PC-9 (cell line): Measurements from ENCODE around the gene PAQR6. TPM values are rescaled to one million over a fixed set of nuclear protein-coding genes. Genes with fewer than 3 reads are reported as not detected.

Source experiments
- BruUV-seq: library from RNA; stranded (reverse); fragments of 400-500 nt; replicated peaks from 2 replicates; lab custom pipeline; 2021; lab: Mats Ljungman, UMichigan
- CTCF ChIA-PET: fragments of 300-600 bp; sonication (Branson Sonifier 250); formaldehyde crosslinking; loops from one replicate; lab custom pipeline; 2022; ENCODE audit warnings: antibody characterized with exemption; lab: Charles Lee
- POLR2A ChIA-PET: fragments of 300-600 bp; sonication (Branson Sonifier 250); formaldehyde crosslinking; loops from one replicate; lab custom pipeline; 2022; ENCODE audit warnings: antibody characterized with exemption; ENCODE audit not compliant: unreplicated experiment; lab: Charles Lee
- DNase-seq, 2 experiments: peaks; one replicate each; pipeline versions ENCODE4 v3.0.0 to v3.0.0-alpha.2; 2015 to 2022; ENCODE audit warnings: mixed read lengths in 1 of 2
- H2AFZ ChIP-seq: fragments of 200-600 bp; sonication (generic); 2 replicates; pipeline ENCODE4 v1.8.1; 2017; ENCODE audit warnings: antibody characterized with exemption
- H3F3A ChIP-seq: fragments of 200-600 bp; sonication (generic); 2 replicates; pipeline ENCODE4 v1.8.1; 2017; ENCODE audit warnings: antibody characterized with exemption, mild to moderate bottlenecking, low read depth; ENCODE audit not compliant: insufficient read depth
- H3K27ac ChIP-seq: fragments of 200-600 bp; sonication (generic); 2 replicates; pipeline ENCODE4 v1.6.1; 2016; ENCODE audit warnings: mixed run types
- H3K27me3 ChIP-seq: fragments of 200-600 bp; sonication (generic); 2 replicates; pipeline ENCODE4 v1.6.1; 2016; ENCODE audit warnings: low read depth, mixed run types; ENCODE audit not compliant: insufficient read depth
- H3K36me3 ChIP-seq: fragments of 200-600 bp; sonication (generic); 2 replicates; pipeline ENCODE4 v1.6.1; 2016; ENCODE audit warnings: low read depth, mixed run types
- H3K4me1 ChIP-seq: fragments of 200-600 bp; sonication (generic); replicated peaks from 2 replicates; pipeline ENCODE4 v1.6.1; 2016; ENCODE audit warnings: mixed run types; ENCODE audit not compliant: insufficient read depth
- H3K4me2 ChIP-seq: fragments of 200-600 bp; sonication (generic); 2 replicates; pipeline ENCODE4 v1.6.1; 2017; ENCODE audit warnings: mixed run types
- H3K4me3 ChIP-seq: fragments of 200-600 bp; sonication (generic); 2 replicates; pipeline ENCODE4 v1.6.1; 2016; ENCODE audit warnings: mixed run types
- H3K79me2 ChIP-seq: fragments of 200-600 bp; sonication (generic); 2 replicates; pipeline ENCODE4 v1.6.1; 2017; ENCODE audit warnings: low read depth, mixed run types
- H3K9me2 ChIP-seq: fragments of 200-600 bp; sonication (generic); 2 replicates; pipeline ENCODE4 v1.8.1; 2017; ENCODE audit warnings: mild to moderate bottlenecking; ENCODE audit not compliant: insufficient read depth
- H3K9me3 ChIP-seq: fragments of 200-600 bp; sonication (generic); 2 replicates; pipeline ENCODE4 v1.8.1; 2016; ENCODE audit warnings: low read depth; ENCODE audit not compliant: insufficient read depth
- H4K20me1 ChIP-seq: fragments of 200-600 bp; sonication (generic); 2 replicates; pipeline ENCODE4 v1.8.1; 2017; ENCODE audit not compliant: insufficient read depth
- EZH2 ChIP-seq: fragments of 200-600 bp; sonication (generic); IDR thresholded peaks from 2 replicates; pipeline ENCODE4 v1.8.0; 2017; ENCODE audit warnings: antibody characterized with exemption, low read depth
- intact Hi-C: fragments of 100-400 bp; cut with micrococcal nuclease; formaldehyde crosslinking; loops from one replicate; pipeline ENCODE4 v1.10.0; 2022; ENCODE audit not compliant: unreplicated experiment
- total RNA-seq: library from RNA; stranded (reverse); gene quantifications from 2 replicates; pipeline ENCODE4 v1.2.3, GENCODE V29; 2021
- TF ChIP-seq, protein P1 (sequence below): fragments of 200-600 bp; sonication (generic); conservative IDR thresholded peaks from 2 replicates; pipeline ENCODE4 v1.6.1; 2017; ENCODE audit warnings: mixed run types, antibody characterized with exemption, mild to moderate bottlenecking, moderate library complexity

Gene PAQR6
- total RNA-seq, 1 experiment from 2014 or later: 12.3 TPM

DNA sequence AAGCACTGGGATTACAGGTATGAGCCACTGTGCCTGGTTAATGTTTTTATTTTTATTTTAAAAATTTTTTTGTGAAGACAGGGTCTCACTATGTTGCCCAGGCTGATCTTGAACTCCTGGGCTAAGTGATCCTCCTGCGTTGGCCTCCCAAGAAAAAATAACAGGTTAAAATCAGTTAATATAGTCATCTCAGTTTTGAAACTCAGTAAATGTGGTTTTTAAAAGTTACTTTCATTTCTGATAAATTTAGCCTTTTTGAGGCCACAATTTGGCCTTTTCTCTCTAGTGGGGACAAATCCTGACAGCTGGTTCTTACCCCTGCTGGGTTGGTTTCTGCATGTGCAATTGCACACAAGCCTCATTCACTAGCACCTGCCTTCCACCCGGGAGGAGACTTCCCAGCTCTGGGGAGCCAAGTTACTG is 21.7 kb downstream of the PAQR6 start:
- H3K9me3 ChIP-seq: no peaks in the 10 kb centered on the region
- H3K36me3 ChIP-seq: 0 out of 2 replicates have a peak, but pooled peaks cover 8% of the 10 kb centered on the region
- H3K9me2 ChIP-seq: no peaks in the 10 kb centered on the region
- intact Hi-C loops: loop anchor here (5.0 kb wide), 2 partner anchors 221 to 224 kb away; no protein-coding TSS in a partner anchor
- BruUV-seq: no TSS peak
- CTCF ChIA-PET: interaction anchor here (1.1 to 1.8 kb wide), 2 partner anchors 73 to 80 kb away, joined by 4 to 32 read pairs; partner anchors contain the start of gene SEMA4A
- H3K27ac ChIP-seq: no peak overlapping the region
- H4K20me1 ChIP-seq: no peaks in the 10 kb centered on the region; the same call in 1 of the 2 replicates
- no peak for DNase-seq
- TF ChIP-seq, protein P1, sequence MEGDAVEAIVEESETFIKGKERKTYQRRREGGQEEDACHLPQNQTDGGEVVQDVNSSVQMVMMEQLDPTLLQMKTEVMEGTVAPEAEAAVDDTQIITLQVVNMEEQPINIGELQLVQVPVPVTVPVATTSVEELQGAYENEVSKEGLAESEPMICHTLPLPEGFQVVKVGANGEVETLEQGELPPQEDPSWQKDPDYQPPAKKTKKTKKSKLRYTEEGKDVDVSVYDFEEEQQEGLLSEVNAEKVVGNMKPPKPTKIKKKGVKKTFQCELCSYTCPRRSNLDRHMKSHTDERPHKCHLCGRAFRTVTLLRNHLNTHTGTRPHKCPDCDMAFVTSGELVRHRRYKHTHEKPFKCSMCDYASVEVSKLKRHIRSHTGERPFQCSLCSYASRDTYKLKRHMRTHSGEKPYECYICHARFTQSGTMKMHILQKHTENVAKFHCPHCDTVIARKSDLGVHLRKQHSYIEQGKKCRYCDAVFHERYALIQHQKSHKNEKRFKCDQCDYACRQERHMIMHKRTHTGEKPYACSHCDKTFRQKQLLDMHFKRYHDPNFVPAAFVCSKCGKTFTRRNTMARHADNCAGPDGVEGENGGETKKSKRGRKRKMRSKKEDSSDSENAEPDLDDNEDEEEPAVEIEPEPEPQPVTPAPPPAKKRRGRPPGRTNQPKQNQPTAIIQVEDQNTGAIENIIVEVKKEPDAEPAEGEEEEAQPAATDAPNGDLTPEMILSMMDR: no peak
- TF ChIP-seq EZH2: no peak
- H3K4me3 ChIP-seq: no peak overlapping the region
- H3K4me1 ChIP-seq: 0 out of 2 replicates have a peak, but pooled peaks cover 5% of the 10 kb centered on the region
- no peak overlapping the region for H2AFZ ChIP-seq
- peaks cover 11% of the 10 kb centered on the region for H3F3A ChIP-seq
- no peaks in the 10 kb centered on the region for H3K79me2 ChIP-seq
- no peak overlapping the region for H3K4me2 ChIP-seq
- H3K27me3 ChIP-seq: no peaks in the 10 kb centered on the region
- POLR2A ChIA-PET: no interaction called here

DNA sequence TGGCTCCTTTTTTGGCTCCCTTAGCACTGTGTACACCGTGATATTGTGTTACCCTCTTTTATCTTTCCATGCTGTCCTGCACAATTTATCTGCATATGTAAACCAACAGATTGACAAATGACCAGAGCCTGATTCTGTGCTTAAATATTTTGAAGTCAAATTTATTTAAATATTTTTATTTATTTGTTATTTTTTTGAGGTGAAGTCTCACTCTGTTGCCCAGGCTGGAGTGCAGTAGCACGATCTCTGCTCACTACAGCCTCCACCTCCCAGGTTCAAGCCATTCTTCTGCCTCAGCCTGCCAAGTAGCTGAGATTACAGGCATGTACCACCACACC is 22.2 kb downstream of the PAQR6 start:
- ChIA-PET POLR2A (interaction anchor here (0.6 to 0.7 kb wide), 2 partner anchors 80 to 129 kb away, joined by 5 to 29 read pairs; no protein-coding TSS in a partner anchor), CTCF (interaction anchor here (1.0 to 1.8 kb wide), 3 partner anchors 72 to 111 kb away, joined by 4 to 32 read pairs (median 6); partner anchors contain the start of genes LMNA and SEMA4A)
- Histone ChIP-seq H3K79me2 (no peaks in the 10 kb centered on the region), H2AFZ (no peak overlapping the region), H3K27ac (no peak overlapping the region), H3K4me3 (no peak overlapping the region), H3K9me3 (no peaks in the 10 kb centered on the region), H4K20me1 (no peaks in the 10 kb centered on the region; the same call in 1 of the 2 replicates), H3F3A (peaks cover 11% of the 10 kb centered on the region), H3K36me3 (0 out of 2 replicates have a peak, but pooled peaks cover 8% of the 10 kb centered on the region), H3K27me3 (no peaks in the 10 kb centered on the region), H3K4me1 (0 out of 2 replicates have a peak, but pooled peaks cover 5% of the 10 kb centered on the region), H3K9me2 (no peaks in the 10 kb centered on the region), H3K4me2 (no peak overlapping the region)
- BruUV-seq: no TSS peak
- no peak for DNase-seq
- TF ChIP-seq EZH2: no peak
- TF ChIP-seq, protein P1: peak; percentile 21; the same call in 1 of the 2 replicates
- intact Hi-C loops: loop anchor here (1.0 to 5.0 kb wide), 4 partner anchors 79 to 223 kb away; no protein-coding TSS in a partner anchor

DNA sequence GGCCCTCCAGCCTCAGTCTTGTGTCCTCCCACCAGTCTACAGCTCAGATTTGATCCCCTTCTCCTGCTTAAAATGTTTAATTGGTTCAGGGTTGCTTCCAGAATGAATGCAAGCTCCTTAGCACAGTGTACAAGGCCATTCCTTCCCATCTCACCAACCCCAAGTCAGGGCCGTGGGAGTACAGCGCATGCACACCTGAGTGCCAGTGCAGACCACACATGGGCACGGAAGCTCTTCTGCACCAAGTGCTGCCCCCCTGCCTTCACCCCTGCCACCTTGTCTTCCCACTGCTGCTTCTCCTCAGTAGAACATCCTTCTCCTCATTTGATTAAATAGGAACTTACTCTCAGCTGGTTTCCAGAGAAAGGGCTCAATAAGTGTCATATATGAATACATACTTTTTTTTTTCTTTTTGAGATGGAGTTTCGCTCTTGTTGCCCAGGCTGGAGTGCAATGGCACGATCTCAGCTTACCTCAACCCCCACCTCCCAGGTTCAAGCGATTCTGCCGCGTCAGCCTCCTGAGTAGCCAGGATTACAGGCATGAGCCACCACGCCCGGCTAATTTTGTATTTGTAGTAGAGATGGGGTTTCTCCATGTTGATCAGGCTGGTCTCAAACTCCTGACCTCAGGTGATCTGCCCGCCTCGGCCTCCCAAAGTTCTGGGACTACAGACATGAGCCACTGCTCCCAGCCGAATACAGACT is 25.7 kb downstream of the PAQR6 start:
- Histone ChIP-seq H3K9me2 (no peaks in the 10 kb centered on the region), H3K27ac (no peak overlapping the region), H3F3A (peaks cover 19% of the 10 kb centered on the region), H3K9me3 (no peaks in the 10 kb centered on the region), H3K27me3 (no peaks in the 10 kb centered on the region), H3K4me3 (no peak overlapping the region), H4K20me1 (no peaks in the 10 kb centered on the region; the same call in 1 of the 2 replicates), H2AFZ (no peak overlapping the region), H3K36me3 (0 out of 2 replicates have a peak, but pooled peaks cover 8% of the 10 kb centered on the region), H3K4me2 (no peak overlapping the region), H3K4me1 (peaks cover 12% of the 10 kb centered on the region; the same call in 1 of the 2 replicates), H3K79me2 (peaks cover 5% of the 10 kb centered on the region; the same call in 1 of the 2 replicates)
- CTCF ChIA-PET: no interaction called here
- POLR2A ChIA-PET: no interaction called here
- no peak for TF ChIP-seq EZH2
- TF ChIP-seq, protein P1: no peak
- intact Hi-C loops: no loop called here
- DNase-seq: no peak
- no TSS peak for BruUV-seq
